Measurements from ENCODE around the gene SND1.

Gene SND1

DNA sequence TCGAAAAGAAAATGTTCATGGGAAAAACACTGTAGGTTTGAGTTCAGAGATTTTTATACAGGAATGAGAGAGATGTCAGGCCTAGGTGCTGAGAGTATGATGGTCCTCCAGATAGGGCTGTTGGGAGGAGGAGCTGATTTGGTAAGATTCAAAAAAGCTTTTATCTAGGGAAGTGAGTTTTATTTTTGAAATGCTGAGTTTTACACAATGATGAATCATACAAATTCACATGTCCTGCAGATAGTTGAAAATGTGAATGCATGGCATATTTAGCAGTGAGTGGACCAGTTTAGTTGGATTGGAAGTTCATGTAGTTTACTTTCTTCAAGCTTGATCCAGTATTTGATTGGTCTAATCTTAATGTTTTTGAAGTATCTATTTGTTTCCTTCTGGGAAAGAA, 224.4 kb downstream of the SND1 start:
- no peak for DNase-seq

DNA sequence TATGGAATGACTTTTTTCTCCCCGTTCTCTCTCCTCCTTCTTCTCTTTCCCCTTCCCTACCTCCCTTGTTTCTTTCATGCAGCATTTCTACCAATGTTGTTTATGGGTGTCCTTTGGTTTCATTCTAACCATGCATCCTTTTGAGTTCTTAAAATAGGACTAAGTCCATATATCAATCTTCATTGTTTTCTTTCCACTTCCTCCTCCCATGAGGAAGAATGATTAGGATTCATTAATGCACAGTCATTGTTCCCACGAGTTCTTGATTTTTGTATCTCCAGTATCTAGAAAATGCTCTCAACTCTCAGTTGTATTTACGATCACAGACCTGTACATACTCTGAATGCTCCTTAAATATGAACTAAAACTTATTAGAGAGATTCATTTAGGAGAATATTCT, 226.0 kb downstream of the SND1 start:
- no peak for DNase-seq

DNA sequence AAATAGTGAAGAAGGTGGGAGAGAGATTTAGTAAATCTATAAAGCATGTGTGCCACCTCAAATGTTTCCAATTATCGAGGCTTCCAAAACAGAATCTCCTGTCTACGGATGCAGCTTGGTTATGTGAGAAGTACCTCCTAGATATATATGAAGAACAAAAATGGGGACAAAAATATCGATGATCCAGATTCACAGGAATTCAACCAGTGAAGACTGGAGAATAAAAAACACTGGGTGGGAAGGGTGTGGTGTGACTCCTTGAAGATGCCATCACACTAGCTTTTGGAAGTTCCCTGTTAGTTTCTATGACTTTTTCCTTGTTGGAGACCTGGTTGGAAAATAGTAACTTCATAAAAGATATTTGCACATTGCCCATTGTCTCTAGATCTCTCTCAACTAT, 226.8 kb downstream of the SND1 start:
- no peak for DNase-seq

DNA sequence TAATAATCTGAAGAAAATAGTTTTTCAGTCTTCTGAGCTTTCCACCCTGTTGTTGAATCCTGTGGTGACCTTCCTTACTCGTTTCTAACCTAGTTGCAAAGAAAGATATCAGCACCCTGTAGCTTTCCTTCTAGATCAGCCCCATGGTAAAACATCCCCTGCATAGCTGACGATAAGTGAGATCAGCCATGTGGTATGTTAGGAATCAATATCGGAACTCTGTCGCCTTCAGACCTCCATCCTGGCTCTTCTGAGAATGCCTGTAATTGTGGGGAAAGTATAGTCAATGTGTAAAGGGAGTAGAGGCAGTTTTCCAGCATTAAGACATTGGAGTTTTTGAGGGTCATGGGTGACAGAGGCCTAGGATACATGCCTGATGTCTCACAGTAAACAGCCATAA, 227.4 kb downstream of the SND1 start:
- no peak for DNase-seq

DNA sequence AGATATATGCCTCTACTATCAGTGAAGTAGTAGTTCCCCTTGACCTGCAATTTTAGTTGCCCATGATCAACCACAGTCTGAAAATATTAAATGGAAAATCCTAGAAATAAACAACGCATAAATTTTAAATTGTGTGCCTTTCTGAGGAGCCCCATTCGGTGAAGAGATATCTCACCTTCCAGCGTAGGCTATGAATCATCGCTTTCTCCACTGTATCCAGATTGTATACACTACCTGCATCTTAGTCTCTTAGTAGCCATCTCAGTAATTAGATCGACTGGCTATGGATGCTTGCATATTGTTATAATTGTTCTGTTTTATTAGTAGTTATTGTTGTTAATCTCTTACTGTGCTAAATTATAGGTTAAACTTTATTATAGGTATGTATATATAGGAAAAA, 227.9 kb downstream of the SND1 start:
- no peak for DNase-seq

DNA sequence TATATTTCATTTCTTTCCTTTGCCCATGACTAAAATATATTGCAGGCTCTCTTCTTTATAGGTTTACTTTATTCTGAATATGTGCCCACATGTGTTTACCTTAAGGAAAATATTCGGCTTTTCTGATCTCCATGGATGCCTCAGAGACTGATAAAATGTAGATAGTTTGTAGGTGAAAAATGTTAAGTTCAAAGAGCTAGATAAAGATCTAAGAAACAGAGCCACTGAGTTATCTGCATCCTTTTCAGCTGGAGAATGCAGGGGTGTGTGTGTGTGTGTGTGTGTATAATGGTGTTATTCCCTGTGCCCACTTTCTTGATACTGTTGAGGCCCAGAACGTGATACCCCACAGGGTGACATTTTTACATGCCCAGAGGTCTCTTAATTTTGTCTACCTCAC, 228.5 kb downstream of the SND1 start:
- no peak for DNase-seq

DNA sequence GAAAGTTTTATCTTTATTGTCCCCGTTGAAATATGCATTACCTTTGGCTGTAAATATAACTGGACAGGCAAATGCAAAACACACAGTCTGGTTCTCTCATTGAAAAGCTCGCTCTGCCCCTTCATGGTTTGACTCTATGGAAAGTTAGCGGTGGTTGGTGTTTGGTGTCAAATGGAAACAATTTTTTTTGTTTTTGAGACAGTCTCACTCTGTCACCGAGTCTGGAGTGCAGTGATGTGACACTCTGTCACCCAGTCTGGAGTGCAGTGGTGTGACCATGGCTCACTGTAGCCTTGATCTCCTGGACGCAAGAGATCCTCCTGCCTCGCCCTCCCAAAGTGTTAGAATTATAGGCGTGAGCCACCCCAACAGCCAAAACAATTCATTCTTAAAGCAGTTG, 229.6 kb downstream of the SND1 start:
- no peak for DNase-seq

DNA sequence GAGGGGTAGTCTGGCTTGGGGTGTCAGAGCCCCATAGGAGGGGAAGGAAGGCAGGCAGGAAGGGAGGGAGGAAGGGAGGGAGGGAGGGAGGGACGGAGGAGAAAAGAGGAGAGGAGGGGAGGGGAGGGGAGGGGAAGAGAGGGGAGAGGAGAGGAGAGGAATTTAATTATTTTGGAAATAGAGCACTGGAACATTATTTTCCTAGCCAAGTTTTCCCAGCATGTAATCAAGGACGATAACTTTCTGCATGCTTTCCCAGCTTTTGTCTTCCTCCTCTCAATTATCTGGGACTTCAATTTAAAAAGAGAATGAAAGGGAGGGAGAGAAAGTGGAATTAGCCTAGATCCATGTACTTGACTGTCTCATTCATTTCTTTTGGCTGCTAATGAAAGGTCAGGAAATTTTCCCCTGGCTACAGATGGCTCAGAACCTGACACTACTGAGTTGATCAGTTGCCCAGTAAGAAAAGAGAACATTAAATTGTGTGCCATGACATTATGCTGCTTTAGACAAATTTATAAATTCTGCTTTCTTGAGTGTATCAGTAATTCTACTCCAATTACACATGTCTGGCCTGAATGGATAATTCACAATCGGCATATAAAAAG, 230.4 kb downstream of the SND1 start:
- no peak for DNase-seq

DNA sequence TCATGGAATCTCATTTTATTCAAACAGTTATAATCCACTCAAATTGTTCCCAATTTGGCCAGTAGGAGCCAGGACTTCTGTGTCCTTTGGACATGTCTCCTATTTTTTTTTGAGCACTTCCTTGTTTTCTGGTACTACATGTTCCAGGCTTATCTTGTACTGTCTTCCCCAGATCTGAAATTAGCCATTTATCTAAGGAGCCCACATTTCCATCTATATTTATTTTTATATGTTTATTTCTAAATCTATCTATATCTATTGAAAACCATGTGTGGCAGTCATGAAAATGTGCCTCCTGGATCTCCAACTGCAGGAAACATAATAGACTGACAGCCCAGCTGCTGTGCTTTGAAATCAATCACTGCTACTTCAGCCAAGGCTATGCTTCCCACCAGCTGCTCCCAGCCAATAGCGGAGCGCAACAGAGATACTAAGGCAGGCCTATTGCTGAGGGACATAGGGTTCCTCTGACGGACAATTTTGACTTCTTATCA, 232.1 kb downstream of the SND1 start:
- DNase-seq, result no peak

DNA sequence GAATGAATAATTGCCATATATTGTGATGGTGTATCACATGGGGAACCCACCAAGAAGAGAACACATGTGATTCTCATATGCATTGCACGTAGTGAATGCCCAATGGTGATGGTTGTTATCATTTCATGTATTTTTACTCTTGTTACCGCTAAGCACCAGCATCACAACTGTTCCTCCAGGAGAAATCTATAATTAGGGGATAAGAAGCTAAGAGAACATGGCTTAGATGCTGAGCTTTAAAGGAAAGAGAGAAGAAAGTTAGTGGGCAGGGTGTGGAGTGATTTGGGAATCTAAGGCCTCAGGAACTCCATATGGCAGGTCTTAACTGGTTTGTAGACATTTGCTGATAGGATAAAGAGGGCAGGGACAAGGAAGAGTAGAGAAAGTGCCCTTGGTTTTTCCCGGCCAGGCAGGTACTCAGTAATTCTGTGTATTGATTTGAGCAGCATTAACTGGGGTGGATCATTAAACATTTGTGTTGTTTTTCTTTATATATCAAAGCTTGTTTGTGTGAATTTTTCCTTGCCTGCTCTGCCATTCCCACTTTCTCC, 233.3 kb downstream of the SND1 start:
- no peak for DNase-seq

DNA sequence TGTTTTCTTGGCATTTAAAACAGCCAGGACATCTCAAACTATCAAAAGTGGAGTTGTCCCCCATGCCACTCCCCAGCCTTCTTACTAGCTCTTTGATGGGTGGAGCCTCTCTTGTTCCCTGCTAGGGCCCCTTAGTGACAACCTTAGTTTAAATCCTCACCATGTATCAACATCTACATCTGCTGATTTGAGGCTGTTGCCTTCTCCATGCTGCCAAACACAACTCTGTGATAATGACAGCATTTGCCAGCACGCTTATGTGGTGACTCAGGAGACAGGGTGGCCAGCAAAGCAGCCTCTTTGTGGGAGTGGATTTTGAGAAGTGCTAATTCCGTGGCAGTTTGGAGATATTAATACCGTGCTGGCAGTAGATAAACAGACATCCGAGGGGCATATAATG, 233.8 kb downstream of the SND1 start:
- DNase-seq, result no peak

DNA sequence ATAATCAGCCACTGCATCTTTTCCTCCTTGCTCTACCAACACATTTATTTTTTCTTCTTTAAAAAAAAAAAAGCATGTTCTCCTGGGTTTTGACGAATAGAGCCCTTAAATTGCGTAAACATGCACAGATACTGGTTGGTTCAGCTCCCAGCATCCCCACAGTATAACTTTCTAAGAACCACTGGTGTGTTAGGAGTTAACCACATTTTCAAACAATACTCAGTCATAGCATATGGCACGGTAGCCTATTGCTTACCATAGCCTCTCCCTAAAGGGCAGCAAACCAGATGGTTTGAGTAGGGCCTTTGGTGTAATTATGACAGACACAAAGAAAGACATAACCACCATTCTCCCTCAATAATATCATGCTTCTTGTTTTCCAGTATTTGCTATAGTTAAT, 234.3 kb downstream of the SND1 start:
- no peak for DNase-seq

DNA sequence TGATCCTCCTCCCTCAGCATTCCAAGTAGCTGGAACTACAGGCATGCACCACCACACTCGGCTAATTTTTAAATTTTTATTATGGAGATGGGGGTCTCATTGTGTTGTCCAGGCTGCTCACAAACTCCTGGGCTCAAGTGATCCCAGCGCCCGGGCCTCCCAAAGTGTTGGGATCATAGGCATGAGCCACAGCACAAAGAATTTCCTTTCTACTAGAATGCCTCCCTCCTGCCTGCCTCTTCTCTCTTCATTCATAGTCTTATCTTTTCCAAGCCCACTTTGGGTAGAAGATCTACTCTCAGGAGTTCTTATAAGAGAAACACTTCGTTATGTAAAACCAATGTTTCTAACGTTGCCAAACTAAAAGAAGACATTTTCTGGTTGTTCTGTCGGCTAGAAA, 235.1 kb downstream of the SND1 start:
- DNase-seq, result no peak

DNA sequence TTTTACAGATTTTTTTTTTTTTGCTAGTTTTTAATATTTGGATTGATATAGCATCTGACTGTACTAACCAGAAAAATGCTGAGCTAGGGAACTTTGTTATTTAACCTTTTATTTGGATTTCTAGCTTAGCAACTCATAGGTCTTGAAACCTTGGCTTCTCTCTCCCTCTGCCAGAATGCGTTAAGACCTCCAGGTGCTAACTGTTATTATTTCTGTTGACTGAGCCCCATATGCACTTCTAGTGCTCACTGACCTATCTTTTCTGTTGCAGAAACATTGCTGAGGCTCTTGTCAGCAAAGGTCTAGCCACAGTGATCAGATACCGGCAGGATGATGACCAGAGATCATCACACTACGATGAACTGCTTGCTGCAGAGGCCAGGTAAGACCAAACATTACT, 235.6 kb downstream of the SND1 start:
- DNase-seq, result no peak

DNA sequence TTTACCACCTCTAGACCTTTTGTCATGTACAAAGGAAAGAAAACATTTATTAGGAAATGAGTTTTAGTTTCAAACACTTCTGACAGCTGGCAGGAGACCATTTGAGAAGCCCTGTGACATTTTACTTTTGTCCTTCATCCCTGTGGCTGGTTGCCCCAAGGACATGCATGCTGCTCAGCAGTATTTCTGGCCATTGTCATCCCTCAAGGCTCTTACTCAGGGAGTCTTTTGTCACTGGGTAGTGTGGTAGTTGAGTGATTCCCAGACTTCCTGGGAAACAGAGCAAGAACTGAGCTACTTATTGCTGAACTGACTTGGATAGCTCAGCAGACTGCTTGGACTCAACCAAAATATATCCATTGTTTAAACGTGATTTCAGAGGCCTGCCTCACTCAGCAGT, 236.4 kb downstream of the SND1 start:
- no peak for DNase-seq

DNA sequence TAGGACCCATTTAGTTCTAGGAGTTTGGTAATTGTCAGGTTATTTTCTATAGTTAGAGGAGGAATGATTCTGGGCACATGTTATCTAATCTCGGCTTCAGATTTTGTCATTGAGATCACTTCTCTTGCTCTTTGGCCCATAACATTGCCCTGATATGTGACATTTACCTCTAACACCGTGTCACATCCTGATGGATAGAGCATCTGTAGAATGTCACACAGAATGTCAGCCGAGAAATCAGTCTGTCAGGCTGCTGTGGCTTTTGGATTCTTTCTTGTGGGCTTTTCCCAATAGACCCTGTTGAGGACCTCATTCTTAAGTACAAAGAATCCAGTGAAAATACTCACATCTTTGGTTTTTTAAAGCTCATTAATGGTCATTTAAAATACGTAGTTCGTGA, 236.8 kb downstream of the SND1 start:
- no peak for DNase-seq

DNA sequence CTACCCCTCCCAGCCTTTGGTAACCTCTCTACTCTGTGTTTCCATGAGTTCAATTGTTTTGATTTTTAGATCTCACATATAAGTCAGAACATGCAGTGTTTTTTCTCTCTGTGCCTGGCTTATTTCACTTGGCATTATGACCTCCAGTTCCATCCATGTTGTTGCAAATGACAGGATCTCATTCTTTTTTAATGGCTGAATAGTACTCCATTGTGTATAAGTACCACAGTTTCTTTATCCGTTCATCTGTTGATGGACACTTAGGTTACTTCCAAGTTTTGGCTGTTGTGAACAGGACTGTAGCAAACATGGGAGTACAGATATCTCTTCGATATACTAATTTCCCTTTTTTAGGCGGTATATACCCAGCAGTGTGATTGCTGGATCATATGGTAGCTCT, 237.7 kb downstream of the SND1 start:
- DNase-seq, result no peak

DNA sequence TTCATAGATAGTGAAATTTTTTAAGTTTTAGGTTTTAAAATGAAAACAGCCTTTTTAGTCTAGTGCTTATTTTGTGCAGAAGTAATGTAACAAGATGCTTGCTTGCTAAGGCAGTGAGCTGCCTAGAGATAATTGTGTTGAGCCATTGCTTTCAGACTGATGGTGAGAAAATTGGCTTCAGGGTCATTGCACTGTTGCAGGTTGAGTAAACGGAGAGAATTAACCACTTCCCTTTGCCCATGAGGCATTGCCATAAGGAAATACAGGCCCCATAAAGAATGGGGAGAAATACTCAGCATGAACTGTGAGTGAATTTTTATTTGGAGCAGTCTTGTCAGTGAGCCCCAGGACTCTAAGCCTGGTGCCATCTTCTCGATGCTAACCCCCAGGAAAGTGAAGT, 238.7 kb downstream of the SND1 start:
- no peak for DNase-seq

DNA sequence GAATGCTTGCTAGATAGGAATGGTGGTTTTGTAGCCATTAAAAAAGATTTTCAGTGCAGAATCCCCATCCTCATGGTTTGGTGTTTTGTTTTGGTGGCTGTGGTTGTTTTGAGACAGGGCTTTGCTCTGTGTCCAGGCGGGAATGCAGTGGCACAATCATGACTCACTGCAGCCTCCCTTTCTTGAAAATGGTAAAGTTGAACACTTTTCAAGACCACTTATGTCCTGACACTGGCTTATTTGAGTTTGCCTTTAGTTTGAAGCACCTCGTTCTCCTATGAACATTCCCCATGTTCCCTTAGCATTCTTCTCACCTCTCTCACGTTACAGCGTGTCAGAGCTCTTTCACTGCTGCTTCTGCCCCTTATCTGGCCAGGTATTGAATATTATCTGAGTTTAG, 239.2 kb downstream of the SND1 start:
- no peak for DNase-seq

DNA sequence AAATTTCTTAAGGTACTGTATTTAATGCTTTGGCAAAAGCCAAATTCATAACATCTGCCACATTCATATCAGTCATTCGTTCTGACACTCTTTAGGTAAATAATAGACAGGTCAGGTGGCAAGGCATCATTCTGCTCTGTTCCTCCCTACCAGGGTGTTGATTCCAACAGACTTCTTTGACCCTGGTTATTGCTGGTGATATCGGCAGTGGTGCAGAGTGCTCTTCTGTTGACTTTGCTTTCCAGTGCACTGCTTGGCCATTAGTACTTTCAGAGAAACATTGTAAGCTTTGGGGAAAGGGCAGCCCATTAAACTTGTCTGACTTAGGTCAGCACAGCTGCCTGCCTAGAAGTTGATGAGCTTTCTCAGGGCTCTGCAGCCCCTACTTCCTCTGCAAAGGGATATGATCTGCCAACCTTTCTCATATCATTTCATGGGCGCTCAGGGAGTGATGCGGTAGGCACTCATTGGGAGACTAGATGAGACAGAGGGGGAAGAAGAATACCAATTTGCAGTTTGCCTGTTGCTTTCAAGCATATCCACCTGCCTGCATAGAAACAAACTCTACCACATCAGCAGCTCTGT, 240.0 kb downstream of the SND1 start:
- no peak for DNase-seq

DNA sequence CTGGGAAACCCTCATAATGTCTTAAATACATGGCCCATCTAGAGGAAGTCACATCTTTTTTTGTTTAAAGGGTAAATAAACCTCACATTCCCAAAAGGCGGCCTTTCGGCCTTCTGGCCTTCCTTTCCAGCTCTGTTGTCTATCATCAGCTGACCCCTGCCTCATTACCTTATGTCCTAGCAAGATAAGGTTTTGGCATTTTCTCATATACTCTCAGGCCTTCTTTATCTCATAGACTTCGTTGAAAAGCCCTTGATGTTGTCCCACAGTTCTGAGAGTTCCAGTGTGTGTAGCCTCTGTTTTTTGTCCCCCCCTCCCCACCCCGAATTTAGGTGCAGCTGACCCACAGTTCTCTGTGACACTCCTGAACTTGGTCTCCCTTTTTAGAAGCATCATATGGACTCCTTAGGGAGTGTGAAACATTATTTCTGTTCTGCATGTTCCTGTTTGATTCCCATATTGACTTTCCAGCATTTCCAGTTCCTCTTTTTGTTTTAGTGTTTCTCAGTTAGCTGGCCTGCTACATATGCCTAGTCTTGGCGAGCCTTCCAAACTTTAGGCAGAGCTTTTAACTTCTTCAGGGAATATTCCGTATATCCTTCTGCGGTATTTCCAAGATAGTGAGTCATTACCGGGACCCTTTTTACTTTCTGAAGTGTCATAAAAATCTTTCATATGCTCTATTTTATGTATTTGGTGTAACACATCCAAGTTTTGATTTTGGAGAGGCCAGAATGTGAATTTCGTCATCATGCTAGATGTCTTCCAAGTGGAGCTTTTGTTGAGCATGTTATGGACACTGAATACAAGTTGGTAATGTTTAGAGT, 240.7 kb downstream of the SND1 start:
- DNase-seq, result no peak

DNA sequence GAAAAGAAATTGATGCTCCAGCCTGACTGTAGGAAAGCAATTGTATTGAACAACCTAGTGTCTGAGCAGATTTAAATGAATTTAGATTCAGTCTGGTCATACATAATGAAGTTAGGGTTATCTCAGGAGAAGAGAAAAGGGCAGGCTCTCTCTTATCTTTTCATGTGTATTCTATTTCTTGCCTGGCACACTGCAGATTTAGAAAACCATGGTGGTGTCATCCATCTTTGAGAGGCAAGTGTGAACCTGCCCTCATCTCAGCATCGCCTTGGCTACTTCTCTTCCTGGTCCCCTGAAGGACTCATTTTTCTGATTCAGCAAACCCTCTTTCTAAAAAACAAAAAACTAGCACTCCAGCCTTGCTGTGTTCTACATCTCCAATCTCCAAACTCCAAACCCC, 241.6 kb downstream of the SND1 start:
- DNase-seq, result no peak

DNA sequence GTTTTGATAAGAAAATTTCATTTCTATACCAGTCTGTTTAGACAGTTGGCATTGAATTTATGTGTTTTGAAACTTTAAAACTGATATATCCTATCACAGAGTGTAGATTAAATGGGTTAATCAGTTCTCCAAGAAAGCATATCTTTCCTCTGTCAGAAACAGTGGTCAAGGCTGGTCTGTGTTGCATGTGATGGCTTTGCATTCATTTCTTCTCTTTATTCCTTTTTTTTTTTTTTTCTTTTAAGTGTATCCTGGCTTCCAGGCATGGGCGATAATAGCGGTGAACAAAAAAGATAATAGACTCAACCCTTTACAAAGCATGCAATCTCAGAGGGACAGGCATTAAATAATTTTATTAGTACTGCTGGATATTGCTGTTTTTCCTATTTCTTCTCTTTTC, 242.6 kb downstream of the SND1 start:
- DNase-seq, result no peak

DNA sequence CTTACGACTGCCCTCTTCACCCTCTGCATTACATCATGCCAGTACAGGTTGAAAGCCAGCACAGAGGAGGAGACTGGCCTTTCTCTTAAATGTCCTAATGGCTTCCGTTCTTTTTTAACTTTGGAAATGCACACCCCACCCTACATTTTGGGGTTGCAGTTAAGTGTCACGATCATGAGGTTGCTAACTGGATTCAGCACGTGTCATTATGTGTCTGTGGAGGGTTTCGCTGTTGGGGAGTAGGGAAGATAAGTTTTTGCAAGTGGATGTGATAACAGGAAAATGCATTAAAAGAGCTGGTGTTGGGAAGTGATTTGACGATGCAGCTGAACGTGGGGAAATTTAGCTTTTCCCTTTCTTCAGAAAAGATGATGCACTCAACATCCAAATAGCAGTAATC, 243.4 kb downstream of the SND1 start:
- no peak for DNase-seq

Data from CD4-positive, alpha-beta T cell treated with Interleukin-15 for 1 hour (primary cell).